HPDE6-E6E7 (cell line): ENCODE results near the gene CLCN4.

Experiments
- DNase-seq: peaks from one replicate; pipeline ENCODE4 v3.0.0; 2011; ENCODE audit warnings: missing footprints; ENCODE audit errors: extremely low spot score

Gene CLCN4

DNA sequence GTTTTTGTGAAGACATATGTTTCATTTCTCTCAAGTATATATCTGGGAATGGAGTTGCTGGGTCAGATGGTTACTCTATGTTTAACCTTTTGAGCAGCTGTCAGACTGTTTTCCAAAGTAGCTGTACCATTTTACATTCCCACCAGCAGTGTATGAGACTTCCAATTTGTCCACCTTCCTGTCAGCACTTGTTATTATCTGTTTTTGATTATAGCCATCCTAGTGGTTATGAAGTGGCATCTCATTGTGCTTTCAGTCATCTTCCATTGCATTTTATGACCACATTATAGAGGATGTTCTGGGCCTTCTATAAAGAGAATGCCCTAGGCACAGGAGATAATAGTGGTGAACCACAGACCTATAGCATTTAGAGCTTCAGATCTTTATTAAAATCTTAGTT is 39.2 kb downstream of the CLCN4 start:
- no peak for DNase-seq

DNA sequence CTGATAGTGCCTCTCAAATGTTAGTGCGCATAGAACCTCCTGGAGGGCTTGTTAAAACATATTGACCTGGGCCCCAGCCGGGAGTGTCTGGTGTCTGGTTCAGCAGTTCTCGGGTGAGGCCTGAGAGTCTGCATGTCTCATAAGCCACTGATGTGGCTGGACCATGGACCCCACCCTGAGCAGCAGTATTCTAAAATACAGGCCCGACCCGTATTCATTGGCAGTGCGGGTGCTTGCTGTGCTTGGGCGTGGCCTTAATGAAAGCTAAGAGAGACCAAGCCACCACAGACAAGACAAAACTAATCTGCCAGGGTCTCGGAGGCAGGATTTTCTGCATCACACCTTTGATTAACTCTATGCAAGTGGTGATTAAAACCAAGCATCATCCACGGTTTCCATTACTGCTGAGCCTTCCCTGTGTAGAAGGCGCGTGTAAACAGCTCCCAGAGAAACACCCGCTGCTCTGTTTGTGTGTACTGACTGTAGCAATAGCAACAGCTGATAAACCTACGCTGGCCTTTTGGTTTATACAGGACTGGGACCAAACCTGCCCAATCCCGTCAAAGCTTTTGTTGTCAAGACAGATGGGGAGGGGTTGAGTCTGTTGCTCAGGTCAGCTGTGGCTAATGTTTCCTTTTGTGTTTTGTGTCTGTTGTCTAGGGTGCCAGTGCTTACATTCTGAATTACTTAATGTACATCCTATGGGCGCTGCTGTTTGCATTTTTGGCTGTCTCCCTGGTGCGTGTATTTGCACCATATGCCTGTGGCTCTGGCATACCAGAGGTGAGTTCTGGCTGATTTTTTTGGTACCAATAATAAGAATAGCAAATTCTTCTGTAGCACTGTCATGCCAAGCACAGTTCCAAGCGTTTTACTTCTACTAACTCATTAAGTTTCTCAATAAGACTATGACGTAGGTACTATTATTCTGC is 40.8 kb downstream of the CLCN4 start:
- DNase-seq, result no peak

DNA sequence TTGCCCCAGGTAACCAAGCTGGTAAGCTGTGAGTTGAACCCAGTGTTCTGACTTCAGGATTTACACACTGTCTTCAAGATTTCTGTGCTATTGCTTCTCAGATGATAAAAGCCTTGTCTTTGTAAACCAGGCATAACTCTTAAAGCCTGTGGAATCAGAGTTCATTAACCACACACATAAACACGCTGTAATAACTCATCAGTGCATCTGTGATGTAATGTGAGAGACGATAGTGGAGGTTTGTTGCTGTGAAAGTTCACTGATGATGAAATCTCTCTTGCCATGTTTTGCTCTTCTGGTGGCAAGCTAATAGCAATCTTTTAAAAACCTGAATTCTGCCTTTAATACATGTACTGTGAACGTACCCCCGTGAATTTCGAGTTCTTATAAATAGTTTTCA is 41.5 kb downstream of the CLCN4 start:
- no peak for DNase-seq

GRCh38 chrX:10199212-10199611 is 42.4 kb downstream of the CLCN4 start:
- DNase-seq, result no peak

DNA sequence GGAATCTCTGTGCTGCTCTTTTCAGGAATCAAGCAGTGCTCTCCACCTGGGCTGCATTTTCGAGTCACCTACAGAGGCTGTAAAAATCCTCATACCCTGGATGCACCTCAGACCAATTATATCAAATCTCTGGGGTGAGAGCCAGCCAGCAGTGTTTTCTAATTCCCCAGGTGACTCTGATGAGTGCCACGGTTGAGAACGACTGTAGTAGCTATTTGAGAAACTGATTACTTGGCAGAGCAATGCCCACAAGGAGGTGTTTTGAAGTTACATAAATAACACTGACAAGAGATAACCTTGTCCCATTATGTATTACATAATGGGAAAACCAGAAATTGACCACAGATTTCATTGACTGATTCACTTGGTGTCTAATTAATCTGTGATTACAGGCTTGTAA is 46.8 kb downstream of the CLCN4 start:
- no peak for DNase-seq

- no peak for DNase-seq
Measured at GRCh38 chrX:10206317-10206716, 49.5 kb downstream of the CLCN4 start.

GRCh38 chrX:10208281-10208856 is 51.6 kb downstream of the CLCN4 start:
- no peak for DNase-seq

GRCh38 chrX:10208953-10209352 is 52.2 kb downstream of the CLCN4 start:
- DNase-seq, result no peak

DNA sequence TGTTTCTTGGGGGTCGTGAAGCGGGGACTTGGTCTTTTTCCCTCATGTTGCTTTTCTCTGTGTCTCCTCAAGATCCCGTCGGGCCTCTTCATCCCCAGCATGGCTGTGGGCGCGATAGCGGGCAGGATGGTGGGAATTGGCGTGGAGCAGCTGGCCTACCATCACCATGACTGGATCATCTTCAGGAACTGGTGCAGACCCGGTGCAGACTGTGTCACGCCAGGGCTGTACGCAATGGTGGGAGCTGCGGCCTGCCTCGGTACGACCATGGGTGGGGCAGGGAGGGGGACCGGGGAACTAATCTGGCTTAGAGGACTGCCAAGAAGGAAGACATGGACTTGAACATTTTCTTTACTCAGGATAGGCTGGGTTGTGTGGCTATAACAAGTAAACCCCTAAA is 55.6 kb downstream of the CLCN4 start:
- no peak for DNase-seq

GRCh38 chrX:10213716-10214115 is 56.9 kb downstream of the CLCN4 start:
- DNase-seq, result no peak

GRCh38 chrX:10216208-10216607 is 59.4 kb downstream of the CLCN4 start:
- DNase-seq, result no peak

DNA sequence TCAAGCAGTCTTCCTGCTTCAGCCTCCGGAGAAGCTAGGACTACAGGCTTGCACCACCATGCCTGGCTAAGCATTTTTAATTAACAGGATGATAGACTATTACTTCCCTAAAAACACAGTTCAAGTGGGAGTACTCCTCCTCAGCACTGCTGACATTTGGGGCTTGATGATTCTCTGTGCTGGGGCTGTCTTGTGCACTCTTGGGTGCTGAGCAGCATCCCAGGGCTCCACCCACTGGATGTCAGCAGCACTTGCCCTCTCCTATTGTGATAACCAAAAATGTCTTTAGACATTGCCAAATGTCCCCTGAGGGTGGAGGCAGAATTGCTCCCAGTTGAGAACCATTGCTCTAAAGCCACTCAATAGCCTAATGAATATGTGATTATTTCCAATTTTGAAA is 60.4 kb downstream of the CLCN4 start:
- no peak for DNase-seq

- DNase-seq, result no peak
Measured at GRCh38 chrX:10221651-10222050, 64.9 kb downstream of the CLCN4 start.

- no peak for DNase-seq
Measured at GRCh38 chrX:10223276-10223675, 66.5 kb downstream of the CLCN4 start.

DNA sequence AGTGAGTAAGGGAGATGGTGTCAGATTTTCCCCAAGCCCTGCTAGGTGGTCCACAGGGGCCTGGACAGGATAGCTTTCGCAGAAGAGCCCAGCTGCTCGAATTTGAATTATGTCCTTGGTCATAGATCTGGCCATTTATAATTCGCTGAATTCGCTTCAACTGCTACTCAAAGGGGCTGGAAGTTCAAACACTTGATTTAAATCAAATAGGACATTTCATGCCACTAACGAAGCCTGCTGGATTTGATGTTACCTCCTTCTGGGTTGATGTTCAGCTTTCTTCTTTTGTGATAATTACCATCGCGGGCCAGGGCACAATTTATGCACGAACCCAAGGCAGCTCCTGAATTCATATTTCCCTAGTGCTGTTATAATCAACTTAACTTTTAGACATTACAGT is 67.0 kb downstream of the CLCN4 start:
- DNase-seq, result no peak

DNA sequence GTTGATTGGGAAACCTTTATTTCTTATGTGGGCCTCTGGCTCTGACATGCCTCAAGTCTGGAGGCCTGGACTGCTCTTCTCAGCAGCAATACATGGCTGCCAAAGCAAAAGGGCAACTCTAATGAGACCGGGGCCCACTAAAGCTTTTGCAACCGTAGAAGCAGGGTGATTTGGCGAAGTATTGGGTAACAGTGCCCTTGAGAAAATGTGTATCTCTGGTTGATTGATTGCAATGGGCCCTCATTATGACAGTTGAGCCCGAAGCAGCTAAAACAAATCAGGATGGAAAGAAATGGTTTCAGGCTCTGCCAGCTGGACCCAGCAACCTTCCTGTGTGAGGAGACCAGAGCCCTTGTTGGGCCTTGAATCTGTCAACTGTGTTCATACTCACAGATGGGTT is 73.4 kb downstream of the CLCN4 start:
- no peak for DNase-seq

DNA sequence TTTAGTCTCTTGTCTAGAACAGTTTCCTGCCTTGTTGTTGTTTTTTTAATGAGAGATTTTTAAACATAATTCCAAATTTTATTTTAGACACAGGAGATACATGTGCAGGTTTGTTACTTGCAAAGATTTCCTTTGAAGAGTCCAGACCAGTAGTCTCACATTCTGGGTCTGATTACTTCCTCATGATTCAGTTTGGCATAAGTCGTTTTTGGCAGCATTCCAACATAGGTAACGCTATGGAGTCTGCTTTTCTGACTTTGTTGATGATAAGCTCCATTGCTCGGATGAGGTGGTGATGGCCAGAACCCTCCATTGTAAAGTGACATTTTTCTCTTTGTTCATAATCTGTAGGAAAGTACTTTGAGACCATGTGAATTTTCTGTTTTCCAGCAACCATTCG is 74.7 kb downstream of the CLCN4 start:
- no peak for DNase-seq

GRCh38 chrX:10233173-10233572 is 76.4 kb downstream of the CLCN4 start:
- no peak for DNase-seq

DNA sequence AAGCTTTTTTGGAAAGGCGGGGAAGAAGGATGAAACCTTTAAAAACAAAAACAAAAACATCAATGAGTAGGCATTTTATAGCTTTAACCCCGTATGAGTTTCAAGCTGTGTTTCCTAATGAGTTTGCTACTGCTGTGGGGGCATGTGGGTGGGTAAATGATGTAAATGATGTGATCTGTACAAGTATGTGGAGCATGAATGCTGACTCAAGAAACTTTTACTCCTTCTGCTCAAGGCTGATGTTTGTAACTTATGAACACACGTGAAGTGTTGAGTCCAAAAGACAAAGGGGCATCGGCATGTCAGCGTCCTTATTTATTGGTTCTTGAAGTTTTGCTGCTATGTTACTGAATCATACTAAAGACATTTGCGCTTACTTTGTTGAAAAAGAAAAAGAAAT is 76.9 kb downstream of the CLCN4 start:
- DNase-seq, result no peak

- no peak for DNase-seq
Measured at GRCh38 chrX:10235851-10236250, 79.1 kb downstream of the CLCN4 start.

DNA sequence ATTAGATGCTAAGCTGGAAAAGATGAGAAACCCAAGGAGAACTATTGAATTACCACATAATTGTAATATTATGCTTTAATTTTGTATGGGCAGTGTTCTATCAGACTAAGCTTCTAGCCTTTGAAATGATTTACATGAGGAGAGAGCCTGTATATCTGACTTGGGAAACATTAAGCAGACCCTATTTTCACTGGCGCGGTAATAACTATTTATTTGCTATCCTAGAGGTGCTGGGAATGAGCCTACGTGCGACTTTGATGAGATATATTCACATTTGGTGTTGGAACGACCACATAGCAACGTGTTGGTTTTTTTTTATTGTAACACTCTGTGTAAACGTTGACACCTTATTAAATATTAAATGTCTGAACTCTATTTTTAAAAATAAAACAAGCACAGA is 80.5 kb downstream of the CLCN4 start:
- DNase-seq, result no peak

DNA sequence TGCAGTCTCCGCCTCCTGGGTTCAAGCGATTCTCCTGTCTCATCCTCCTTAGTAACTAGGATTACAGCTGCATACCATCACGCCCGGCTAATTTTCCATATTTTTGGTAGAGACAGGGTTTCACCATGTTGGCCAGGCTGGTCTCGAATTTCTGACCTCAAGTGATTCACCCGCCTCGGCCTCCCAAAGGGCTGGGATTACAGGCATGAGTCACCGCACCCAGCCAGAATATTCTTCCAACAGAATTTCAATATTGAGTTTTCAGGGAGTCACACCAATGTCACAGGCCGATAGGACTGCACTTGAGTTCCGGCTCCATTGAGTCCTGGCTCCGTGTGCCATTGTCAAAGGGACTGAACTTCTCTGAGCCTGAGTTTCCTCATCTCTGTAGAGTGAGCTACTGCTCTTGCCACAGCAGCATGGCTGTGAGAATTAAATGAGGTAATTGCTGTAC is 82.9 kb downstream of the CLCN4 start:
- DNase-seq, result no peak

GRCh38 chrX:10240918-10241317 is 84.1 kb downstream of the CLCN4 start:
- no peak for DNase-seq
